Right lobe of liver (tissue), 6 donors: Measurements from ENCODE around the gene PHF10. TPM values are rescaled to one million over a fixed set of nuclear protein-coding genes. Genes with fewer than 3 reads are reported as not detected.

Experiments
- ATAC-seq, 4 donors: fragments of 200-7000 bp; cut with Tn5 transposase; one replicate each; pipeline ENCODE4 v1.9.1; 2020; ENCODE audit warnings: mild to moderate bottlenecking in 4 of 4, moderate library complexity in 4 of 4
- DNase-seq, 3 donors: peaks; one replicate each; pipeline ENCODE4 v3.0.0-alpha.2; 2020
- H3K27ac ChIP-seq, 3 donors: fragments of 200-600 bp; one replicate each; pipeline ENCODE4 v1.8.0; 2022
- H3K27me3 ChIP-seq, 2 donors: fragments of 200-600 bp; one replicate each; pipeline ENCODE4 v1.8.0; 2022
- H3K36me3 ChIP-seq, 4 donors: fragments of 200-600 bp; sonication (generic) in 1 of 4; one replicate each; pipeline versions ENCODE4 v1.5.1 to v1.8.0; 2017 to 2022; ENCODE audit warnings: control low read depth in 1 of 4
- H3K4me1 ChIP-seq, 4 donors: fragments of 200-600 bp; sonication (generic) in 1 of 4; one replicate each; pipeline versions ENCODE4 v1.5.1 to v1.8.0; 2017 to 2022; ENCODE audit warnings: control low read depth in 1 of 4
- H3K4me3 ChIP-seq, 3 donors: fragments of 200-600 bp; one replicate each; pipeline ENCODE4 v1.8.0; 2022
- H3K9me3 ChIP-seq, 4 donors: fragments of 200-600 bp; sonication (generic) in 1 of 4; one replicate each; pipeline versions ENCODE4 v1.5.1 to v1.8.0; 2017 to 2022; ENCODE audit warnings: control low read depth in 1 of 4
- CTCF ChIP-seq, 4 donors: fragments of 200-600 bp in 3 of 4; fragments of 450-650 bp in 1 of 4; IDR thresholded peaks; one replicate each; pipeline versions ENCODE4 v1.5.1 to v1.8.0; 2016 to 2022; ENCODE audit warnings: antibody characterized with exemption in 4 of 4, mild to moderate bottlenecking in 2 of 4
- POLR2A ChIP-seq: fragments of 450-650 bp; IDR thresholded peaks from one replicate; pipeline ENCODE4 v1.6.1; 2017; ENCODE audit warnings: antibody characterized with exemption, mild to moderate bottlenecking
- WGBS: methylation state at CpG from one replicate; pipeline ENCODE4 v1.1.6; 2018; ENCODE audit warnings: low coverage, low lambda C conversion rate; ENCODE audit not compliant: insufficient coverage; ENCODE audit errors: missing lambda C conversion rate; 5-methylcytosine and 5-hydroxymethylcytosine counted together
- intact Hi-C, 2 donors: fragments of 100-400 bp; cut with DNase I; formaldehyde crosslinking; loops; one replicate each; pipeline versions ENCODE4 v1.11.2 to v1.14.1; 2022
- total RNA-seq, 6 experiments: library from RNA; depleted of rRNA in 2 of 6; stranded (reverse); fragments of >200 nt in 2 of 6; fragmentation: NEBNext Ultra II Directional in 3 of 6; extraction: Animal tissue kit (Norgen Biotek cat#: 25700) in 3 of 6; gene quantifications; one replicate each; pipeline versions ENCODE4 v1.1.0 to v1.2.4, GENCODE V29; 2016 to 2023
- donor health status: DM: no; HTN: yes; CAD: no.
- donor health status: DM: no; HTN: no; CAD: no.
- donor health status: DM: no; HTN: no; CAD: no.
- donor health status: DM: no; HTN: yes; CAD: no.
- donor health status: DM: no; HTN: yes; CAD: no.

The PHF10 gene
- total RNA-seq, 6 experiments from 2014 or later: 19.9 to 31.4 (median 25.0) TPM

- Histone ChIP-seq H3K4me1 (peaks cover 0 to 18% (median 3%) of the 10 kb centered on the region in 4 donors), H3K4me3 (peak within 1 kb of the TSS; percentile 83 to 91 (median 89)), H3K27me3 (no peaks in the 10 kb centered on the region), H3K9me3 (no peaks in the 10 kb centered on the region), H3K36me3 (no peaks in the 10 kb centered on the region), H3K27ac (peak within 1 kb of the TSS; percentile 92 to 97 (median 95))
- ATAC-seq (peak; percentile 97 to 99 (median 98)), DNase-seq (peak; percentile 93 to 97 (median 96))
- intact Hi-C loops: no loop called here
- under 1% methylated on average over 43 of the region's 90 CpGs for WGBS
- peak in 1 of 4 donors; percentile 48 for TF ChIP-seq CTCF (IDR thresholded peaks at IDR 0.05)
- TF ChIP-seq POLR2A: peak; percentile 96
These were observed 27.2 kb upstream of the PHF10 start, which contains the start of the genes DYNLT2 and ERMARD for GRCh38 chr6:169751242-169752073. TSS of gene DYNLT2 (minus strand) at chr6:169751572. CDS start at chr6:169751458, 114 bp downstream. TSS of gene ERMARD (plus strand) at chr6:169751622. CDS start at chr6:169751658, 36 bp downstream.

GRCh38 chr6:169746556-169746955 is 22.3 kb upstream of the PHF10 start:
- Histone ChIP-seq H3K36me3 (no peaks in the 10 kb centered on the region), H3K9me3 (no peaks in the 10 kb centered on the region), H3K4me1 (peaks cover 0 to 9% (median 3%) of the 10 kb centered on the region in 4 donors), H3K27me3 (no peaks in the 10 kb centered on the region), H3K4me3 (no peak overlapping the region), H3K27ac (no peak overlapping the region)
- DNase-seq (no peak), ATAC-seq (no peak)
- WGBS: 100% methylated on average over 1 of the region's 1 CpG
- TF ChIP-seq CTCF (IDR thresholded peaks at IDR 0.05): no peak
- no peak for TF ChIP-seq POLR2A
- intact Hi-C loops: no loop called here

GRCh38 chr6:169745405-169745804 is 21.1 kb upstream of the PHF10 start:
- Histone ChIP-seq H3K27ac (no peak overlapping the region), H3K9me3 (no peaks in the 10 kb centered on the region), H3K27me3 (no peaks in the 10 kb centered on the region), H3K4me3 (no peak overlapping the region), H3K36me3 (no peaks in the 10 kb centered on the region), H3K4me1 (peaks cover 0 to 7% (median 2%) of the 10 kb centered on the region in 4 donors)
- no peak for TF ChIP-seq CTCF (IDR thresholded peaks at IDR 0.05)
- no peak for TF ChIP-seq POLR2A
- 72% methylated on average over 3 of the region's 3 CpGs for WGBS
- intact Hi-C loops: no loop called here
- no peak for DNase-seq
- no peak for ATAC-seq

- ATAC-seq (no peak), DNase-seq (no peak)
- intact Hi-C loops: no loop called here
- Histone ChIP-seq H3K36me3 (no peaks in the 10 kb centered on the region), H3K4me1 (no peaks in the 10 kb centered on the region), H3K9me3 (no peaks in the 10 kb centered on the region), H3K27ac (no peak overlapping the region), H3K27me3 (no peaks in the 10 kb centered on the region), H3K4me3 (no peak overlapping the region)
- TF ChIP-seq CTCF (IDR thresholded peaks at IDR 0.05): no peak
- no peak for TF ChIP-seq POLR2A
These were observed 17.0 kb upstream of the PHF10 start for GRCh38 chr6:169741344-169741743.
